ENCODE results near the gene DEFB123.

DNA sequence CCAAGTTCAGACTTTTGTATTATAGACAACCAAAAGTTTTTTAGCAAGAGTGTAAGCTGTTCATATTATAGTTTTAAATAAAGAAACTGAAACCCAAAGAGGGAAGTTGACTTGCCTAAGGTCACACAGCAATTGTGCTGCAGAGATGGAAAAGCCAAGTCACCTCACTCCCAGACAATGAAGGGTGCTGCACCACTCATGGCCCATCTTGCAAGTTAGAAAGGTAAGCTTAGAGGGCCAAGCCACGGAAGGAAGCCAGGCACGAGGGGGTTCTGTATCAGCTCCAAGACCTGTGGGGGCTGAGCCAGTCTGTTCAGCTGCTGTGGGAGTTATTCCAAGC is 33.6 kb downstream of the DEFB123 start:
- TF ChIP-seq TCF12 (IDR thresholded peaks at IDR 0.05; ENCODE audit: low read depth), result no peak
- TF ChIP-seq EP300 (IDR thresholded peaks at IDR 0.05; ENCODE audit: borderline replicate concordance), result no peak

Measured in Ishikawa (cell line).